ENCODE results near the gene RHCG. TPM values are rescaled to one million over a fixed set of nuclear protein-coding genes. Genes with fewer than 3 reads are reported as not detected.

Gene RHCG
- total RNA-seq, 1 experiment from 2014 or later = 0.28 TPM

DNA sequence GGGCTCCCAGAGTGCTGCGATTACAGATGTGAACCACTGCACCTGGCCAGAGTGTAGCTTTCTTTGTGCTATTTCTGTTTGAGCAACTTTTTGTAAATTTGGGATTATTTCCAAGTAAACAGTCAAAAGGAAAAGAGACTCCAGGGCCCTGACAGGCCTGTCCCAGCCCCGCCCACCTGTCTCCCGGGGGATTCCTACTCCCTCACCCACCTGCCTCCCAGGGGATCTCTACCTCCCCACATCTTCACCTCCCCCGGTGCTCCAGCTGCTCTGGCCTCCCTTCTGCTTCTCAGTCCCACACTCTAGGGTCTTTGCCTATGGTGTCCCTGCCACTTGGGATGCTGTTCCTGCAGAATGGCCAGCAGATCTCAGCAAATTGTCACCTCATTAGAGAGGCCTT lies 7.0 kb downstream of the RHCG start:
- peaks cover 59% of the 10 kb centered on the region for H3K27me3 Mint-ChIP-seq (ENCODE audit: low read depth)
- DNase-seq = no peak
- no peak overlapping the region for H2BK20ac ChIP-seq (ENCODE audit: low read depth, low read length, poor library complexity, severe bottlenecking)
- TF ChIP-seq, protein P1, sequence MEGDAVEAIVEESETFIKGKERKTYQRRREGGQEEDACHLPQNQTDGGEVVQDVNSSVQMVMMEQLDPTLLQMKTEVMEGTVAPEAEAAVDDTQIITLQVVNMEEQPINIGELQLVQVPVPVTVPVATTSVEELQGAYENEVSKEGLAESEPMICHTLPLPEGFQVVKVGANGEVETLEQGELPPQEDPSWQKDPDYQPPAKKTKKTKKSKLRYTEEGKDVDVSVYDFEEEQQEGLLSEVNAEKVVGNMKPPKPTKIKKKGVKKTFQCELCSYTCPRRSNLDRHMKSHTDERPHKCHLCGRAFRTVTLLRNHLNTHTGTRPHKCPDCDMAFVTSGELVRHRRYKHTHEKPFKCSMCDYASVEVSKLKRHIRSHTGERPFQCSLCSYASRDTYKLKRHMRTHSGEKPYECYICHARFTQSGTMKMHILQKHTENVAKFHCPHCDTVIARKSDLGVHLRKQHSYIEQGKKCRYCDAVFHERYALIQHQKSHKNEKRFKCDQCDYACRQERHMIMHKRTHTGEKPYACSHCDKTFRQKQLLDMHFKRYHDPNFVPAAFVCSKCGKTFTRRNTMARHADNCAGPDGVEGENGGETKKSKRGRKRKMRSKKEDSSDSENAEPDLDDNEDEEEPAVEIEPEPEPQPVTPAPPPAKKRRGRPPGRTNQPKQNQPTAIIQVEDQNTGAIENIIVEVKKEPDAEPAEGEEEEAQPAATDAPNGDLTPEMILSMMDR (conservative IDR thresholded peaks at IDR 0.05) = no peak
- H3K36me3 Mint-ChIP-seq (ENCODE audit: insufficient read depth in 1 of 3, low read depth in 3 of 3) = no peaks in the 10 kb centered on the region
- no peaks in the 10 kb centered on the region for H3K4me1 ChIP-seq (ENCODE audit: insufficient read depth, low read length)
- H2BK120ac ChIP-seq (ENCODE audit: low read depth, low read length, poor library complexity, severe bottlenecking) = no peak overlapping the region
- H3K79me1 ChIP-seq (ENCODE audit: insufficient read depth, low read depth, low read length, poor library complexity, severe bottlenecking) = no peaks in the 10 kb centered on the region
- no CpG with 5 or more reads among the region's 4 CpGs for WGBS (ENCODE audit: extremely low coverage, insufficient read length, low lambda C conversion rate)
- no peak overlapping the region for H2AK5ac ChIP-seq (ENCODE audit: insufficient read length, low read length)
- H3K9me3 ChIP-seq (ENCODE audit: control insufficient read depth, low read depth, low read length) = no peaks in the 10 kb centered on the region
- no peak overlapping the region for H3K27ac ChIP-seq (ENCODE audit: insufficient read length, low read depth, low read length)
- no peak overlapping the region for H2BK12ac ChIP-seq (ENCODE audit: insufficient read length, low read depth, low read length)
- H4K20me1 ChIP-seq (ENCODE audit: control insufficient read depth, insufficient read depth, insufficient read length) = no peaks in the 10 kb centered on the region
- no peaks in the 10 kb centered on the region for H3K9me3 Mint-ChIP-seq
- H3K79me2 ChIP-seq (ENCODE audit: insufficient read depth, low read length) = no peaks in the 10 kb centered on the region
- H4K5ac ChIP-seq (ENCODE audit: insufficient read length, low read depth, low read length) = no peak overlapping the region
- no peak overlapping the region for H4K91ac ChIP-seq (ENCODE audit: insufficient read length, low read depth, low read length)
- no peak overlapping the region for H3T11ph ChIP-seq (ENCODE audit: low read length)
- no peaks in the 10 kb centered on the region for H3K23me2 ChIP-seq (ENCODE audit: insufficient read length, low read depth, low read length, poor library complexity, severe bottlenecking)
- H4K8ac ChIP-seq (replicated peaks; ENCODE audit: insufficient read length, low read depth, low read length) = no peak overlapping the region
- no peak overlapping the region for H2BK5ac ChIP-seq (ENCODE audit: insufficient read length, low read length)
- no peak overlapping the region for H3K9ac ChIP-seq (ENCODE audit: extremely low read depth, insufficient read length, low read length)
- no peak overlapping the region for H3K18ac ChIP-seq (ENCODE audit: insufficient read length, low read depth, low read length)
- H2AFZ ChIP-seq (ENCODE audit: low read length) = no peak overlapping the region
- H3K4me3 Mint-ChIP-seq = no peak overlapping the region
- peaks cover 5 to 13% of the 10 kb centered on the region in 2 experiments for H3K4me1 Mint-ChIP-seq
- no peaks in the 10 kb centered on the region; the same call in 1 of the 2 replicates for H3K27me3 ChIP-seq (ENCODE audit: insufficient read depth, low read length)
- no peak overlapping the region for H3K56ac ChIP-seq (ENCODE audit: insufficient read length, low read depth, low read length)
- H3K23ac ChIP-seq (ENCODE audit: insufficient read length, low read depth, low read length) = no peak overlapping the region
- H3K14ac ChIP-seq (ENCODE audit: insufficient read depth, low read length) = no peak overlapping the region
- 0 out of 7 replicates have a peak overlapping the region, but pooled peaks of 1 of the 3 experiments have one; percentile 12 for H3K27ac Mint-ChIP-seq
- no peak overlapping the region for H2BK15ac ChIP-seq (ENCODE audit: low read depth, low read length)
- H3K4me2 ChIP-seq (ENCODE audit: insufficient read depth, insufficient read length, low read length) = no peak overlapping the region
- no peak overlapping the region for H3K4ac ChIP-seq (ENCODE audit: low read depth, low read length)

Measured in H9 (cell line).